BLaER1 (cell line): ENCODE data around the gene GPR132.

ENCODE experiments used
- H3K27ac ChIP-seq: shearing (Covaris generic); formaldehyde crosslinking; 2 replicates; pipeline ENCODE4 v1.8.1; 2022
- H3K27me3 ChIP-seq: shearing (Covaris generic); formaldehyde crosslinking; 2 replicates; pipeline ENCODE4 v1.8.1; 2022
- H3K36me3 ChIP-seq: shearing (Covaris generic); formaldehyde crosslinking; 2 replicates; pipeline ENCODE4 v1.8.1; 2022
- H3K4me1 ChIP-seq: shearing (Covaris generic); formaldehyde crosslinking; 2 replicates; pipeline ENCODE4 v1.8.1; 2022
- H3K4me2 ChIP-seq: shearing (Covaris generic); formaldehyde crosslinking; 2 replicates; pipeline ENCODE4 v1.8.1; 2022
- H3K4me3 ChIP-seq: shearing (Covaris generic); formaldehyde crosslinking; 2 replicates; pipeline ENCODE4 v1.8.1; 2022
- H3K9ac ChIP-seq: shearing (Covaris generic); formaldehyde crosslinking; 2 replicates; pipeline ENCODE4 v1.8.1; 2022
- H3K9me3 ChIP-seq: shearing (Covaris generic); formaldehyde crosslinking; 2 replicates; pipeline ENCODE4 v1.8.1; 2022
- H4K20me1 ChIP-seq: shearing (Covaris generic); formaldehyde crosslinking; 2 replicates; pipeline ENCODE4 v1.8.1; 2022
- Cebpa-rat ChIP-seq: shearing (Covaris generic); IDR thresholded peaks from 2 replicates; pipeline ENCODE4 v1.8.1; 2022

The GPR132 gene

DNA sequence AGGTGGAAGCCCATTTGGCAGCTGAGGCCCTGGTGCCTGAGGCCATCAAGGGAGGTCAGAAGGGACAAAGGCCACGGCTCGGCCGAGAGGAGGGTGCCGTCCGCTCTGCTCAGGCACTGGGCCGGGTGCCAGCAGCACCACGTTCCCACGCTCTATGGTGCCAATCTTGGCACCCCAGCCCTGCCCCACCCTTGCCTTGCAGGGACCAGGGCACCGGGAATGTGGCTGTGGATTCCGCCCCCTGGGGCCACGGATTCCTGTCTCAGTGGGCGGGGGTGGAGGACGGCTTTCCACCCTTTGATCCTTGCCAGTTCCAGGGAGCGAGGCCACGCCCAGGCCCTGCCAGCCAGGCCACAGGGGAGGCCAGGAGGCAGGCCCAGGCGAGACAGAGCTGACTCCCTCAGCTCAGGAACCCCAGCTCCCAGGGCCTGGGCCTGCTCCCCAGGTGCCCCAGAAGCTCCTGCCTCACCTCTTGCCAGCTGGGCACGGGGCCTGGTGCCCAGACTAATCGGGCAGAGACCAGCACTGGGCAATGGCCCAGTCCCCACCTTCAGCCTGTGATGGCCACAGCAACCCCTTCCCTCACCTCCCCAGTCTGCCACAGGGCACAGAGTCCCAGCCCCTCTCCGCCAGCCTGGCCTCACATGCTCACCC lies 26.4 kb upstream of the GPR132 start:
- Histone ChIP-seq H3K9me3 (no peaks in the 10 kb centered on the region), H3K9ac (peak overlapping the region; percentile 83; the same call in 1 of the 2 replicates), H3K4me1 (peaks cover 84% of the 10 kb centered on the region), H3K27ac (peak overlapping the region; percentile 88), H3K36me3 (peaks cover 18% of the 10 kb centered on the region), H4K20me1 (peaks cover 74% of the 10 kb centered on the region), H3K27me3 (peaks cover 21% of the 10 kb centered on the region), H3K4me3 (no peak overlapping the region), H3K4me2 (peak overlapping the region; percentile 97)
- TF ChIP-seq Cebpa-rat, result no peak

DNA sequence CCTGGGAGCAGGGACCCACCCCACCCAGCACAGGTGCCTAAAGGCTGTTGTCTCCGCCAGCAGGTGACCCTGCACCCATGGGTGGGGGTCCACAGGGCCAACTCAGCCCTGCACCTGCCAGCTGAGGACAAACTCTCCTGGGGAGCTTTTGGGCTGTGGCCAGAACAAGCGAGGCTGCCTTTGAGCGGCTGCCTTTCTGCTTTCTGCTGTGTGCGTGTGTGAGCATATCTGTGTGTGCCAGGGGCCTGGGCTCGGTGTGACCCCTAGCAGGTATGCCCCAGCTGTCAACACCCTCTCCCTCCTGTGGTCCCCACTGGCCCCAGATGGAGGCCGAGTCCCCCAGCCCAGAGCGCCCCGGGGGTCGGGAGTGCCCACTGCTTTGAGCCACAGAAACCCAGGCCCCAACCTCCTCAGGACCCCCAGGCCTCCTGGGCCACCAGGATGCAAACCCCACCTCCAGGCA lies 25.9 kb upstream of the GPR132 start:
- Histone ChIP-seq H4K20me1 (peaks cover 74% of the 10 kb centered on the region), H3K27me3 (peaks cover 21% of the 10 kb centered on the region), H3K4me3 (no peak overlapping the region), H3K4me1 (peaks cover 90% of the 10 kb centered on the region), H3K36me3 (peaks cover 12% of the 10 kb centered on the region), H3K4me2 (peak overlapping the region; percentile 97), H3K27ac (no peak overlapping the region; the same call in 1 of the 2 replicates), H3K9ac (no peak overlapping the region), H3K9me3 (no peaks in the 10 kb centered on the region)
- no peak for TF ChIP-seq Cebpa-rat

GRCh38 chr14:105090493-105091053 lies 25.3 kb upstream of the GPR132 start:
- peak overlapping the region; percentile 97 for H3K4me2 ChIP-seq
- H3K27ac ChIP-seq, result no peak overlapping the region
- H3K4me1 ChIP-seq, result peaks cover 93% of the 10 kb centered on the region
- peaks cover 76% of the 10 kb centered on the region for H4K20me1 ChIP-seq
- TF ChIP-seq Cebpa-rat, result no peak
- H3K4me3 ChIP-seq, result no peak overlapping the region
- H3K9ac ChIP-seq, result no peak overlapping the region
- H3K36me3 ChIP-seq, result peaks cover 7% of the 10 kb centered on the region
- peaks cover 21% of the 10 kb centered on the region for H3K27me3 ChIP-seq
- no peaks in the 10 kb centered on the region for H3K9me3 ChIP-seq

GRCh38 chr14:105089746-105090492 lies 24.7 kb upstream of the GPR132 start:
- no peak for TF ChIP-seq Cebpa-rat
- Histone ChIP-seq H3K27me3 (peaks cover 21% of the 10 kb centered on the region), H3K9ac (no peak overlapping the region), H3K4me1 (peaks cover 93% of the 10 kb centered on the region), H3K4me3 (no peak overlapping the region), H3K4me2 (peak overlapping the region; percentile 97), H3K36me3 (peaks cover under 1% of the 10 kb centered on the region; the same call in 1 of the 2 replicates), H4K20me1 (peaks cover 77% of the 10 kb centered on the region), H3K27ac (no peak overlapping the region), H3K9me3 (no peaks in the 10 kb centered on the region)

- no peak overlapping the region for H3K27ac ChIP-seq
- TF ChIP-seq Cebpa-rat, result no peak
- no peaks in the 10 kb centered on the region for H3K36me3 ChIP-seq
- H3K27me3 ChIP-seq, result peaks cover 21% of the 10 kb centered on the region
- H3K9me3 ChIP-seq, result no peaks in the 10 kb centered on the region
- H4K20me1 ChIP-seq, result peaks cover 79% of the 10 kb centered on the region
- H3K4me1 ChIP-seq, result peaks cover 92% of the 10 kb centered on the region
- no peak overlapping the region for H3K4me3 ChIP-seq
- no peak overlapping the region for H3K9ac ChIP-seq
- H3K4me2 ChIP-seq, result peak overlapping the region; percentile 97
These were observed 23.8 kb upstream of the GPR132 start for GRCh38 chr14:105088812-105089745.

- Histone ChIP-seq H3K4me2 (peak overlapping the region; percentile 97), H3K27ac (no peak overlapping the region), H3K27me3 (peaks cover 21% of the 10 kb centered on the region), H4K20me1 (peaks cover 78% of the 10 kb centered on the region), H3K4me3 (peak overlapping the region; percentile 66), H3K9me3 (no peaks in the 10 kb centered on the region), H3K36me3 (no peaks in the 10 kb centered on the region), H3K9ac (peak overlapping the region; percentile 65), H3K4me1 (peaks cover 89% of the 10 kb centered on the region)
- no peak for TF ChIP-seq Cebpa-rat
These were observed 23.0 kb upstream of the GPR132 start for GRCh38 chr14:105087963-105088811.

DNA sequence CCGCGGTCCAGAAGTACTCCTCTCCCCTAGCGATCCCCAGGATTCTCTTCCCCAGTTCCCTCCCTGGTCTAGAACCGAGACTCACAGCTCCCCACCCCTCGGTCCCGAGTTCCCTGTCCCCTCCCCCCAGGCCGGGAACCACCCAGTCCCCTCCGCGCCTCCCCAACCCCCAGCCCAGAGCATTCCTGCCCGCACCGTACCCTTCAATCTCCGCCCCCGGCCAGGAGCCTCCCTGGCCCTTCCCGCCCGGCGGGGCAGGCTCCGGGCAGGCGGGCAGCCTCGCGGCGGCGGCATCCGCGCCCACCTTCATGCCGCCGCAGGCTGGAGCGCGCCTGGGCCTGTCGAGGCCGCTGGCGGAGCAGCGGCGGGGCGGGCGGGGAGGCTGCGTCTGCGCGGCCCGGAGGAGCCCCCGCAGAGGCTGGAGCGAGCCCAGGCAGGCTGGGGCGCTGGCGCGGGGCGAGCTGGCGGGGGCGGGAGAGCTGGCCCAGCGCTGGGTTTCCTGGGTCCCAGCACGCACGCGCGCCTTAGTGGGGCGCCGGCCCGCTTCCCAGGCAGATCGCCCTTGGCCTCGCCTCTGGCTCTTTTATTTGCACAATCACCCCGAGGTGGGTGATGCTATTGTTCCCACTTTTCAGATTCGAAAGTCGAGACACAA lies 22.2 kb upstream of the GPR132 start:
- peaks cover 82% of the 10 kb centered on the region for H3K4me1 ChIP-seq
- peaks cover 78% of the 10 kb centered on the region for H4K20me1 ChIP-seq
- H3K36me3 ChIP-seq, result no peaks in the 10 kb centered on the region
- no peaks in the 10 kb centered on the region for H3K9me3 ChIP-seq
- 0 out of 2 replicates have a peak overlapping the region, but pooled peaks have one; percentile 49 for H3K27ac ChIP-seq
- TF ChIP-seq Cebpa-rat, result no peak
- peak overlapping the region; percentile 65 for H3K9ac ChIP-seq
- peak overlapping the region; percentile 66 for H3K4me3 ChIP-seq
- H3K27me3 ChIP-seq, result peaks cover 21% of the 10 kb centered on the region
- H3K4me2 ChIP-seq, result peak overlapping the region; percentile 97

GRCh38 chr14:105086833-105087307 lies 21.6 kb upstream of the GPR132 start:
- Histone ChIP-seq H3K4me1 (peaks cover 79% of the 10 kb centered on the region), H3K4me2 (peak overlapping the region; percentile 97), H3K9me3 (no peaks in the 10 kb centered on the region), H3K9ac (peak overlapping the region; percentile 65), H3K36me3 (no peaks in the 10 kb centered on the region), H3K27ac (0 out of 2 replicates have a peak overlapping the region, but pooled peaks have one; percentile 49), H4K20me1 (peaks cover 76% of the 10 kb centered on the region), H3K4me3 (peak overlapping the region; percentile 66), H3K27me3 (peaks cover 21% of the 10 kb centered on the region)
- no peak for TF ChIP-seq Cebpa-rat
